Bronchial epithelial cell (primary cell): Measurements from ENCODE around the gene ELOVL6. TPM values are rescaled to one million over a fixed set of nuclear protein-coding genes. Genes with fewer than 3 reads are reported as not detected.
"Not testable (repeated sequence)": the region's sequence is repeated elsewhere in the genome, so short reads cannot be mapped to it uniquely, and the experiment has no call there.

Experiments used
- DNase-seq: peaks from one replicate; pipeline ENCODE4 v3.0.0-alpha.2; 2010; ENCODE audit warnings: low read depth
- FAIRE-seq: peaks from 2 replicates; lab custom pipeline; 2011; peaks lifted over from hg19 to GRCh38; lab: Jason Lieb, UNC
- H3K27me3 ChIP-seq: 2 replicates; pipeline ENCODE4 v1.5.1; 2011; ENCODE audit warnings: low read length; ENCODE audit not compliant: control insufficient read depth, insufficient read depth
- H3K36me3 ChIP-seq: 2 replicates; pipeline ENCODE4 v1.5.1; 2011; ENCODE audit warnings: low read length; ENCODE audit not compliant: control insufficient read depth, insufficient read depth
- H3K4me3 ChIP-seq: 2 replicates; pipeline ENCODE4 v1.5.1; 2011; ENCODE audit warnings: mild to moderate bottlenecking, low read depth, low read length, control low read depth
- CTCF ChIP-seq: IDR thresholded peaks from 2 replicates; pipeline ENCODE4 v1.5.1; 2011; ENCODE audit warnings: mild to moderate bottlenecking, moderate library complexity, low read length, control low read depth, inconsistent platforms; ENCODE audit not compliant: insufficient read depth, severe bottlenecking
- total RNA-seq: library from RNA; depleted of rRNA; stranded (reverse); fragments of >200 nt; gene quantifications from 2 replicates; pipeline ENCODE4 v1.2.1, GENCODE V29; 2014

ELOVL6 gene
- total RNA-seq, 1 donor from 2014 or later: 6.8 TPM

- Histone ChIP-seq H3K27me3 (no peaks in the 10 kb centered on the region), H3K36me3 (no peaks in the 10 kb centered on the region), H3K4me3 (peak overlapping the region; percentile 80)
- no peak for FAIRE-seq
- peak; percentile 85 for DNase-seq
- TF ChIP-seq CTCF: no peak
These were observed 2.7 kb downstream of the ELOVL6 start for GRCh38 chr4:110195561-110196205.

GRCh38 chr4:110193822-110194761 lies 4.3 kb downstream of the ELOVL6 start:
- DNase-seq (peak; percentile 96), FAIRE-seq (no peak)
- Histone ChIP-seq H3K4me3 (no peak overlapping the region), H3K27me3 (no peaks in the 10 kb centered on the region), H3K36me3 (no peaks in the 10 kb centered on the region)
- TF ChIP-seq CTCF: no peak

- DNase-seq, FAIRE-seq: not testable (repeated sequence)
These were observed 5.1 kb downstream of the ELOVL6 start for GRCh38 chr4:110193287-110193686.

GRCh38 chr4:110190249-110190648 lies 8.2 kb downstream of the ELOVL6 start:
- no peak for FAIRE-seq
- no peaks in the 10 kb centered on the region for H3K36me3 ChIP-seq
- no peak for DNase-seq
- no peak overlapping the region for H3K4me3 ChIP-seq
- no peaks in the 10 kb centered on the region for H3K27me3 ChIP-seq
- no peak for TF ChIP-seq CTCF

More at GRCh38 chr4:110193287-110193686, 5.1 kb downstream of the ELOVL6 start:
- not testable (repeated sequence) for H3K36me3 ChIP-seq, H3K27me3 ChIP-seq, H3K4me3 ChIP-seq

- TF ChIP-seq CTCF: no peak
- Histone ChIP-seq H3K36me3 (no peaks in the 10 kb centered on the region), H3K4me3 (no peak overlapping the region), H3K27me3 (no peaks in the 10 kb centered on the region)
- FAIRE-seq (no peak), DNase-seq (no peak)
These were observed 10.3 kb downstream of the ELOVL6 start for GRCh38 chr4:110188113-110188512.

GRCh38 chr4:110184791-110185155 lies 13.6 kb downstream of the ELOVL6 start:
- Histone ChIP-seq H3K27me3 (no peaks in the 10 kb centered on the region), H3K4me3 (no peak overlapping the region), H3K36me3 (no peaks in the 10 kb centered on the region)
- TF ChIP-seq CTCF: no peak
- FAIRE-seq (no peak), DNase-seq (no peak)
